Epithelial cell of alveolus of lung (primary cell): ENCODE results near the gene NOX3. TPM values are rescaled to one million over a fixed set of nuclear protein-coding genes. Genes with fewer than 3 reads are reported as not detected.

Experiments used
- total RNA-seq: library from RNA; depleted of rRNA; stranded (reverse); fragments of >200 nt; gene quantifications from 2 replicates; pipeline ENCODE4 v1.2.1, GENCODE V29; 2015

Gene NOX3, protein sequence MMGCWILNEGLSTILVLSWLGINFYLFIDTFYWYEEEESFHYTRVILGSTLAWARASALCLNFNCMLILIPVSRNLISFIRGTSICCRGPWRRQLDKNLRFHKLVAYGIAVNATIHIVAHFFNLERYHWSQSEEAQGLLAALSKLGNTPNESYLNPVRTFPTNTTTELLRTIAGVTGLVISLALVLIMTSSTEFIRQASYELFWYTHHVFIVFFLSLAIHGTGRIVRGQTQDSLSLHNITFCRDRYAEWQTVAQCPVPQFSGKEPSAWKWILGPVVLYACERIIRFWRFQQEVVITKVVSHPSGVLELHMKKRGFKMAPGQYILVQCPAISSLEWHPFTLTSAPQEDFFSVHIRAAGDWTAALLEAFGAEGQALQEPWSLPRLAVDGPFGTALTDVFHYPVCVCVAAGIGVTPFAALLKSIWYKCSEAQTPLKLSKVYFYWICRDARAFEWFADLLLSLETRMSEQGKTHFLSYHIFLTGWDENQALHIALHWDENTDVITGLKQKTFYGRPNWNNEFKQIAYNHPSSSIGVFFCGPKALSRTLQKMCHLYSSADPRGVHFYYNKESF
- total RNA-seq, result not detected in 2 replicates

DNA sequence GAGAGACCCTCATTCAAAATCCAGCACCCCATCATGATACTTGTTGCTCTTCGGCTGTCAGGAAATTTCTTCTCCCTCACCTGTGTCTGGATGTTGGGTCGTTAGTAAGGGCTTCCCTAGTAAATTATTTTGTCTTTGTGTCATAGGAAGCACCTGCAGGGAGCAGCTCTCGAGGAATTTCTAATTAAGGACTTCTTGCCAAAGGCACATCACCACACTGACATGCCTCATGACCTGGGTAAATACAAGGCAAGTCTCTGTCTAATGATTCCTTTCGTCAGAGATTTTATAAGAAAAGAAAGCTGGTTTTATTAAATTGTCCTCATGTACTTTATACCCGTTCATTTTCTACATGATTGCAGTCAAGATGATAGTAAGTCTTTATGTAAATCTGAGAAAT lies at the start of gene NOX3:
Gene NOX3, minus strand, starts transcription at position 74 of the 400 bp plus-strand sequence. Its CDS starts 39 bp downstream, at position 35.

Other genes starting within 250 kb of the NOX3 start
- not detected in 2 replicates for gene CLDN20, start 191.8 kb downstream of the NOX3 start, total RNA-seq
- 10.0 and 30.6 TPM in 2 replicates for gene TFB1M, start 141.4 kb downstream of the NOX3 start, total RNA-seq